H1 (cell line): ENCODE results near the gene ABHD6. TPM values are rescaled to one million over a fixed set of nuclear protein-coding genes. Genes with fewer than 3 reads are reported as not detected.

Source experiments
- CHD2 ChIP-seq: IDR thresholded peaks from 2 replicates; pipeline ENCODE4 v1.6.1; 2012; ENCODE audit warnings: low read length, improper control_type of control experiment
- CHD7 ChIP-seq: fragments of 300-600 bp; sonication (generic); IDR thresholded peaks from 2 replicates; pipeline ENCODE4 v1.7.1; 2012; ENCODE audit warnings: low read length, moderate library complexity, mild to moderate bottlenecking, inconsistent platforms; ENCODE audit not compliant: insufficient replicate concordance
- MAX ChIP-seq: IDR thresholded peaks from 2 replicates; pipeline ENCODE4 v1.6.1; 2012; ENCODE audit warnings: inconsistent platforms
- RNF2 ChIP-seq: fragments of 200-900, 300-1000 bp; sonication (generic); IDR thresholded peaks from 2 replicates; pipeline ENCODE4 v1.7.1; 2016; ENCODE audit warnings: borderline replicate concordance, low read depth, mild to moderate bottlenecking, antibody characterized with exemption, low read length; ENCODE audit not compliant: poor library complexity, severe bottlenecking; ENCODE audit errors: missing control alignments
- polyA plus RNA-seq, 7 experiments: library from polyadenylated mRNA; depleted of rRNA in 3 of 7; stranded (reverse) in 5 of 7; unstranded in 2 of 7; fragments of >200 nt in 5 of 7; fragments of 200-250 nt in 2 of 7; gene quantifications; 1 replicate in 5 of 7; 2 replicates in 1 of 7; 4 replicates in 1 of 7; pipeline versions ENCODE4 v1.2.1 to v1.2.3, GENCODE V29; 2011 to 2013; ENCODE audit warnings: missing spikeins in 2 of 7, mixed read lengths in 2 of 7
- total RNA-seq: library from RNA; stranded (reverse); fragmentation: NEBNext Ultra II Directional; extraction: Animal tissue kit (Norgen Biotek cat#: 25700); gene quantifications from 2 replicates; pipeline ENCODE4 v1.2.1, GENCODE V29; 2021

The ABHD6 gene
- total and polyA plus RNA-seq, 2 of the 8 experiments (the other 6 are each of a cell fraction or from before 2014, with no cell fraction given), result 5.9 to 6.6 TPM

GRCh38 chr3:58216496-58217195 is 20.9 kb upstream of the ABHD6 start (continued):
- no peak for TF ChIP-seq CHD7
- no peak for TF ChIP-seq MAX
- TF ChIP-seq CHD2, result no peak
- no peak for TF ChIP-seq RNF2
